Lower leg skin (tissue), 3 donors: ENCODE data around the gene ACP1.

ENCODE experiments used
- CTCF ChIP-seq, 3 donors: fragments of 450-650 bp; IDR thresholded peaks; one replicate each; pipeline ENCODE4 v1.5.1; 2016; ENCODE audit warnings: antibody characterized with exemption in 3 of 3, mild to moderate bottlenecking in 3 of 3, moderate library complexity in 2 of 3
- POLR2A ChIP-seq, 2 donors: fragments of 450-650 bp; IDR thresholded peaks; one replicate each; pipeline ENCODE4 v1.6.1; 2016 to 2017; ENCODE audit warnings: antibody characterized with exemption in 2 of 2, mild to moderate bottlenecking in 1 of 2, moderate library complexity in 1 of 2

- TF ChIP-seq CTCF (IDR thresholded peaks at IDR 0.05) (no peak), POLR2A (IDR thresholded peaks at IDR 0.05) (no peak)
Measured at GRCh38 chr2:309148-309953, 44.6 kb downstream of the ACP1 start.
